C4-2B (cell line): ENCODE data around the gene NFATC2.

Experiments used
- ZFX ChIP-seq: fragments of 450-650 bp; IDR thresholded peaks from 2 replicates; pipeline ENCODE4 v1.6.1; 2017
- TF ChIP-seq, protein P1 (sequence below): fragments of 450-650 bp; conservative IDR thresholded peaks from 2 replicates; pipeline ENCODE4 v1.5.1; 2017; ENCODE audit warnings: mild to moderate bottlenecking

DNA sequence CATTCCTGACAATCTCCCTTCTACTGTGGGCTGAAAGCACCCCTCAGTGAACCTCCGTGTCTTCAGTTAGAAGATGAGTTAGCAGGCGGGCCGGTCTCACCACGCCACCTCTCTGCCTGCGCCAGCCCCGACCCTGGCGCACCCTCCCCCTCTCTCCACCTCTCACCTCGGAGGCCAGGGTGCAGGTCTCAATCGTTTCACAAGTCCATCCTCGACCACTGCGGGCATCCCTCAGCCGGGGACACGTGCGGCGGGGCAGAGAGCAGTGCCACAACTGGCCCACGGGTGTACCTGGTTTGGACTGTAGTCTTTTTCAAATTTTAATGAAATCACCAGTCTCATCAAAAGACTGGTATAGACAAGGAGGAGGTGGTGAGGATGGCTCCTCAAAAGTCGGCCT is 34.4 kb downstream of the NFATC2 start:
- TF ChIP-seq, protein P1, sequence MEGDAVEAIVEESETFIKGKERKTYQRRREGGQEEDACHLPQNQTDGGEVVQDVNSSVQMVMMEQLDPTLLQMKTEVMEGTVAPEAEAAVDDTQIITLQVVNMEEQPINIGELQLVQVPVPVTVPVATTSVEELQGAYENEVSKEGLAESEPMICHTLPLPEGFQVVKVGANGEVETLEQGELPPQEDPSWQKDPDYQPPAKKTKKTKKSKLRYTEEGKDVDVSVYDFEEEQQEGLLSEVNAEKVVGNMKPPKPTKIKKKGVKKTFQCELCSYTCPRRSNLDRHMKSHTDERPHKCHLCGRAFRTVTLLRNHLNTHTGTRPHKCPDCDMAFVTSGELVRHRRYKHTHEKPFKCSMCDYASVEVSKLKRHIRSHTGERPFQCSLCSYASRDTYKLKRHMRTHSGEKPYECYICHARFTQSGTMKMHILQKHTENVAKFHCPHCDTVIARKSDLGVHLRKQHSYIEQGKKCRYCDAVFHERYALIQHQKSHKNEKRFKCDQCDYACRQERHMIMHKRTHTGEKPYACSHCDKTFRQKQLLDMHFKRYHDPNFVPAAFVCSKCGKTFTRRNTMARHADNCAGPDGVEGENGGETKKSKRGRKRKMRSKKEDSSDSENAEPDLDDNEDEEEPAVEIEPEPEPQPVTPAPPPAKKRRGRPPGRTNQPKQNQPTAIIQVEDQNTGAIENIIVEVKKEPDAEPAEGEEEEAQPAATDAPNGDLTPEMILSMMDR: no peak
- no peak for TF ChIP-seq ZFX
